ENCODE measurements around the gene PAWR.

DNA sequence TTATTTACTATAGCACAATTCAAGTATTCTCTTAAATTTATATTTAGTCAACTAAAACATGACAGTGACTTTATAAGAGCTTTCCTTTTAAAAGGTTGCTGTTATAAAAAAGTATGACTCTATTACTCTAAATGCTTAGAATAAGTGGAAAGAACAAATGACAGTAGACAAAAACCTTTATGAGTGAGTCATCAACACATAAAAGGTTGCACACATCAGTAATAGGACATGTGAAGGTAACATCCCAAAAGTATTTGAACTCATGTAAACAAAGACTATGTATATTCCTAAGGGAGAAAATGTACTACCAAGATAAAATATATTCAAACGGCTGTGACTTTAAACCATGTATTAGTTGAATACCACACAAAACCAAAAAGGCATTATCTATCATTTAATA, 98.8 kb downstream of the PAWR start:
- TF ChIP-seq, protein P1, sequence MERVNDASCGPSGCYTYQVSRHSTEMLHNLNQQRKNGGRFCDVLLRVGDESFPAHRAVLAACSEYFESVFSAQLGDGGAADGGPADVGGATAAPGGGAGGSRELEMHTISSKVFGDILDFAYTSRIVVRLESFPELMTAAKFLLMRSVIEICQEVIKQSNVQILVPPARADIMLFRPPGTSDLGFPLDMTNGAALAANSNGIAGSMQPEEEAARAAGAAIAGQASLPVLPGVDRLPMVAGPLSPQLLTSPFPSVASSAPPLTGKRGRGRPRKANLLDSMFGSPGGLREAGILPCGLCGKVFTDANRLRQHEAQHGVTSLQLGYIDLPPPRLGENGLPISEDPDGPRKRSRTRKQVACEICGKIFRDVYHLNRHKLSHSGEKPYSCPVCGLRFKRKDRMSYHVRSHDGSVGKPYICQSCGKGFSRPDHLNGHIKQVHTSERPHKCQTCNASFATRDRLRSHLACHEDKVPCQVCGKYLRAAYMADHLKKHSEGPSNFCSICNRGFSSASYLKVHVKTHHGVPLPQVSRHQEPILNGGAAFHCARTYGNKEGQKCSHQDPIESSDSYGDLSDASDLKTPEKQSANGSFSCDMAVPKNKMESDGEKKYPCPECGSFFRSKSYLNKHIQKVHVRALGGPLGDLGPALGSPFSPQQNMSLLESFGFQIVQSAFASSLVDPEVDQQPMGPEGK (CRISPR knock-in tag; IDR thresholded peaks at IDR 0.05; ENCODE audit: borderline replicate concordance) = no peak
- TF ChIP-seq, protein P2, sequence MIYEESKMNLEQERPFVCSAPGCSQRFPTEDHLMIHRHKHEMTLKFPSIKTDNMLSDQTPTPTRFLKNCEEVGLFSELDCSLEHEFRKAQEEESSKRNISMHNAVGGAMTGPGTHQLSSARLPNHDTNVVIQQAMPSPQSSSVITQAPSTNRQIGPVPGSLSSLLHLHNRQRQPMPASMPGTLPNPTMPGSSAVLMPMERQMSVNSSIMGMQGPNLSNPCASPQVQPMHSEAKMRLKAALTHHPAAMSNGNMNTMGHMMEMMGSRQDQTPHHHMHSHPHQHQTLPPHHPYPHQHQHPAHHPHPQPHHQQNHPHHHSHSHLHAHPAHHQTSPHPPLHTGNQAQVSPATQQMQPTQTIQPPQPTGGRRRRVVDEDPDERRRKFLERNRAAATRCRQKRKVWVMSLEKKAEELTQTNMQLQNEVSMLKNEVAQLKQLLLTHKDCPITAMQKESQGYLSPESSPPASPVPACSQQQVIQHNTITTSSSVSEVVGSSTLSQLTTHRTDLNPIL (CRISPR knock-in tag; IDR thresholded peaks at IDR 0.05; ENCODE audit: low read depth) = no peak
- TF ChIP-seq ARNTL (CRISPR knock-in tag; IDR thresholded peaks at IDR 0.05; ENCODE audit: borderline replicate concordance, low read depth) (no peak), OSR1 (CRISPR knock-in tag; IDR thresholded peaks at IDR 0.05) (no peak), TOX (CRISPR knock-in tag; IDR thresholded peaks at IDR 0.05; ENCODE audit: borderline replicate concordance) (no peak), GLIS3 (CRISPR knock-in tag; IDR thresholded peaks at IDR 0.05) (no peak), ESRRG (CRISPR knock-in tag; IDR thresholded peaks at IDR 0.05) (no peak), ZFP3 (CRISPR knock-in tag; IDR thresholded peaks at IDR 0.05) (no peak), ZNF565 (CRISPR knock-in tag; conservative IDR thresholded peaks at IDR 0.05; ENCODE audit: low read depth) (no peak), TCF4 (CRISPR knock-in tag; IDR thresholded peaks at IDR 0.05; ENCODE audit: borderline replicate concordance) (no peak), ZFP30 (CRISPR knock-in tag; IDR thresholded peaks at IDR 0.05) (no peak)
- TF ChIP-seq, protein P3, sequence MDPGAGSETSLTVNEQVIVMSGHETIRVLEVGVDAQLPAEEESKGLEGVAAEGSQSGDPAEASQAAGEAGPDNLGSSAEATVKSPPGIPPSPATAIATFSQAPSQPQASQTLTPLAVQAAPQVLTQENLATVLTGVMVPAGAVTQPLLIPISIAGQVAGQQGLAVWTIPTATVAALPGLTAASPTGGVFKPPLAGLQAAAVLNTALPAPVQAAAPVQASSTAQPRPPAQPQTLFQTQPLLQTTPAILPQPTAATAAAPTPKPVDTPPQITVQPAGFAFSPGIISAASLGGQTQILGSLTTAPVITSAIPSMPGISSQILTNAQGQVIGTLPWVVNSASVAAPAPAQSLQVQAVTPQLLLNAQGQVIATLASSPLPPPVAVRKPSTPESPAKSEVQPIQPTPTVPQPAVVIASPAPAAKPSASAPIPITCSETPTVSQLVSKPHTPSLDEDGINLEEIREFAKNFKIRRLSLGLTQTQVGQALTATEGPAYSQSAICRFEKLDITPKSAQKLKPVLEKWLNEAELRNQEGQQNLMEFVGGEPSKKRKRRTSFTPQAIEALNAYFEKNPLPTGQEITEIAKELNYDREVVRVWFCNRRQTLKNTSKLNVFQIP (CRISPR knock-in tag; IDR thresholded peaks at IDR 0.05; ENCODE audit: borderline replicate concordance, low read depth) = no peak
- TF ChIP-seq, protein P4, sequence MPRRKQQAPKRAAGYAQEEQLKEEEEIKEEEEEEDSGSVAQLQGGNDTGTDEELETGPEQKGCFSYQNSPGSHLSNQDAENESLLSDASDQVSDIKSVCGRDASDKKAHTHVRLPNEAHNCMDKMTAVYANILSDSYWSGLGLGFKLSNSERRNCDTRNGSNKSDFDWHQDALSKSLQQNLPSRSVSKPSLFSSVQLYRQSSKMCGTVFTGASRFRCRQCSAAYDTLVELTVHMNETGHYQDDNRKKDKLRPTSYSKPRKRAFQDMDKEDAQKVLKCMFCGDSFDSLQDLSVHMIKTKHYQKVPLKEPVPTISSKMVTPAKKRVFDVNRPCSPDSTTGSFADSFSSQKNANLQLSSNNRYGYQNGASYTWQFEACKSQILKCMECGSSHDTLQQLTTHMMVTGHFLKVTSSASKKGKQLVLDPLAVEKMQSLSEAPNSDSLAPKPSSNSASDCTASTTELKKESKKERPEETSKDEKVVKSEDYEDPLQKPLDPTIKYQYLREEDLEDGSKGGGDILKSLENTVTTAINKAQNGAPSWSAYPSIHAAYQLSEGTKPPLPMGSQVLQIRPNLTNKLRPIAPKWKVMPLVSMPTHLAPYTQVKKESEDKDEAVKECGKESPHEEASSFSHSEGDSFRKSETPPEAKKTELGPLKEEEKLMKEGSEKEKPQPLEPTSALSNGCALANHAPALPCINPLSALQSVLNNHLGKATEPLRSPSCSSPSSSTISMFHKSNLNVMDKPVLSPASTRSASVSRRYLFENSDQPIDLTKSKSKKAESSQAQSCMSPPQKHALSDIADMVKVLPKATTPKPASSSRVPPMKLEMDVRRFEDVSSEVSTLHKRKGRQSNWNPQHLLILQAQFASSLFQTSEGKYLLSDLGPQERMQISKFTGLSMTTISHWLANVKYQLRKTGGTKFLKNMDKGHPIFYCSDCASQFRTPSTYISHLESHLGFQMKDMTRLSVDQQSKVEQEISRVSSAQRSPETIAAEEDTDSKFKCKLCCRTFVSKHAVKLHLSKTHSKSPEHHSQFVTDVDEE (CRISPR knock-in tag; IDR thresholded peaks at IDR 0.05) = no peak
- TF ChIP-seq, protein P5, sequence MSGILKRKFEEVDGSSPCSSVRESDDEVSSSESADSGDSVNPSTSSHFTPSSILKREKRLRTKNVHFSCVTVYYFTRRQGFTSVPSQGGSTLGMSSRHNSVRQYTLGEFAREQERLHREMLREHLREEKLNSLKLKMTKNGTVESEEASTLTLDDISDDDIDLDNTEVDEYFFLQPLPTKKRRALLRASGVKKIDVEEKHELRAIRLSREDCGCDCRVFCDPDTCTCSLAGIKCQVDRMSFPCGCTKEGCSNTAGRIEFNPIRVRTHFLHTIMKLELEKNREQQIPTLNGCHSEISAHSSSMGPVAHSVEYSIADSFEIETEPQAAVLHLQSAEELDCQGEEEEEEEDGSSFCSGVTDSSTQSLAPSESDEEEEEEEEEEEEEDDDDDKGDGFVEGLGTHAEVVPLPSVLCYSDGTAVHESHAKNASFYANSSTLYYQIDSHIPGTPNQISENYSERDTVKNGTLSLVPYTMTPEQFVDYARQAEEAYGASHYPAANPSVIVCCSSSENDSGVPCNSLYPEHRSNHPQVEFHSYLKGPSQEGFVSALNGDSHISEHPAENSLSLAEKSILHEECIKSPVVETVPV (CRISPR knock-in tag; IDR thresholded peaks at IDR 0.05) = no peak
